Fibroblast of the aortic adventitia (primary cell): ENCODE data around the gene GAPT. TPM values are rescaled to one million over a fixed set of nuclear protein-coding genes. Genes with fewer than 3 reads are reported as not detected.

Source experiments
- DNase-seq: peaks from one replicate; pipeline ENCODE4 v3.0.0-alpha.2; 2010; ENCODE audit warnings: low read depth
- H3K4me3 ChIP-seq: 2 replicates; pipeline ENCODE4 v1.5.1; 2011; ENCODE audit warnings: low read depth, mild to moderate bottlenecking, control low read depth, low read length, moderate library complexity
- total RNA-seq: library from RNA; depleted of rRNA; stranded (reverse); fragments of >200 nt; gene quantifications from 2 replicates; pipeline ENCODE4 v1.2.3, GENCODE V29; 2012; ENCODE audit warnings: low replicate concordance
- TF ChIP-seq, protein P1 (sequence below): IDR thresholded peaks from 2 replicates; pipeline ENCODE4 v1.5.1; 2011; ENCODE audit warnings: mild to moderate bottlenecking, low read length, control low read depth, inconsistent platforms; ENCODE audit not compliant: insufficient read depth

GAPT gene
- total RNA-seq, 1 donor = not detected

DNA sequence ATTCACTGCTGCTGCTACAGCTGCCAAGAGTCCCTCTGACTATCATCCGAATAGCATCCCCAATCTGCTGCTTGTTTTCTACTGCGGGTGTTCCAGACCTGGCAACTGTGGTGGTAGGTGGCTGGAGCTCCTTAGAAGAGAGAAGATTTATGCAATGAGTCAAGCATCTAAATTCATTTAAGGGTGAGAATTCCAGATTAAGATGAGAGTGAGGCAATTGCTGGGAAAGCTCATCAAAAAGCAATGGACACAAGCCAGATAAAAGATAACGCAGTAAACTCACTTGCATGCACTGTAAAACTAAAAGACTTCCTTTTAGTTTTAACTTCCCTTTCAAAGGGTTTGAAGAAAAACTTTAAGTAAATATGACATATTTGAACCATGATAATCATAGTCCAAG lies 35.2 kb upstream of the GAPT start:
- TF ChIP-seq, protein P1, sequence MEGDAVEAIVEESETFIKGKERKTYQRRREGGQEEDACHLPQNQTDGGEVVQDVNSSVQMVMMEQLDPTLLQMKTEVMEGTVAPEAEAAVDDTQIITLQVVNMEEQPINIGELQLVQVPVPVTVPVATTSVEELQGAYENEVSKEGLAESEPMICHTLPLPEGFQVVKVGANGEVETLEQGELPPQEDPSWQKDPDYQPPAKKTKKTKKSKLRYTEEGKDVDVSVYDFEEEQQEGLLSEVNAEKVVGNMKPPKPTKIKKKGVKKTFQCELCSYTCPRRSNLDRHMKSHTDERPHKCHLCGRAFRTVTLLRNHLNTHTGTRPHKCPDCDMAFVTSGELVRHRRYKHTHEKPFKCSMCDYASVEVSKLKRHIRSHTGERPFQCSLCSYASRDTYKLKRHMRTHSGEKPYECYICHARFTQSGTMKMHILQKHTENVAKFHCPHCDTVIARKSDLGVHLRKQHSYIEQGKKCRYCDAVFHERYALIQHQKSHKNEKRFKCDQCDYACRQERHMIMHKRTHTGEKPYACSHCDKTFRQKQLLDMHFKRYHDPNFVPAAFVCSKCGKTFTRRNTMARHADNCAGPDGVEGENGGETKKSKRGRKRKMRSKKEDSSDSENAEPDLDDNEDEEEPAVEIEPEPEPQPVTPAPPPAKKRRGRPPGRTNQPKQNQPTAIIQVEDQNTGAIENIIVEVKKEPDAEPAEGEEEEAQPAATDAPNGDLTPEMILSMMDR = no peak
- peak overlapping the region; percentile 83 for H3K4me3 ChIP-seq
- DNase-seq = peak; percentile 65

DNA sequence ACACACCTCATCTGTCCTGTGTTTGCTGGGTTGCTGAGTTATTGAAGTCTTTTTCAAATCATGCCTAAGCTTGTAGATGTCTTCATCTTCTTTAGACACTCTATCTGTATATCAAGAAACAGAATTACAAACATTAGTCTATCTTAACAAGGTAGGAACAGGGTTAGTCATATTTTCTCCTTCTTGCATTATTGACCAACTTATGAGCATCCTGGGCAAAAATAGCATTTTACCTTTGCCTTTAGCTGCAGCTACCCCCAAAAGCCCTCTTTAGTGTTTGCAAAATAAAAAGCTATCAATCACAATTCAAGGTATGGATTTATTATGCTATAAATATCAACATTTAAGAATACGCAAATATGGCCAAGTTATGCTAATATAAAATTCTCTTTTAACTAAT lies 34.7 kb upstream of the GAPT start:
- H3K4me3 ChIP-seq = peak overlapping the region; percentile 83
- TF ChIP-seq, protein P1 = no peak
- DNase-seq = no peak

DNA sequence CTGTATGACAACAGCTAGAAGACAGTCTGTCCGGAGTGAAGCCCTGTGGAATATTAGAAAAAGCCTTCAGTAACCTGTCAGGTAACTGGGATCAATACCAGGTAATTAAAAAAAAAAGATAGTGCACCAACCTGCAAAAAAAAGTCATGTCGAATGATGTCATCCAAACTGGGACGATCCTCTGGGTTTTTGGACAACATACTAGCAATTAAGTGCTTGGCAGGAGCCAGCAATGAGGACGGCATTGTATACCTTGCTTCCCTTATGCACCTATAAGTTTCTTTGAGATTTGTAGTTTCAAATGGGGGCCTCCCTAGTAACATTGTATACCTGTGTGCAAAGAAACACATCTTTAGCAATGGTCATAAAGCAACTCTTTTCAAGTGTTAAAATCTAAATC lies 34.2 kb upstream of the GAPT start:
- TF ChIP-seq, protein P1 = no peak
- peak; percentile 64 for DNase-seq
- H3K4me3 ChIP-seq = peak overlapping the region; percentile 83

DNA sequence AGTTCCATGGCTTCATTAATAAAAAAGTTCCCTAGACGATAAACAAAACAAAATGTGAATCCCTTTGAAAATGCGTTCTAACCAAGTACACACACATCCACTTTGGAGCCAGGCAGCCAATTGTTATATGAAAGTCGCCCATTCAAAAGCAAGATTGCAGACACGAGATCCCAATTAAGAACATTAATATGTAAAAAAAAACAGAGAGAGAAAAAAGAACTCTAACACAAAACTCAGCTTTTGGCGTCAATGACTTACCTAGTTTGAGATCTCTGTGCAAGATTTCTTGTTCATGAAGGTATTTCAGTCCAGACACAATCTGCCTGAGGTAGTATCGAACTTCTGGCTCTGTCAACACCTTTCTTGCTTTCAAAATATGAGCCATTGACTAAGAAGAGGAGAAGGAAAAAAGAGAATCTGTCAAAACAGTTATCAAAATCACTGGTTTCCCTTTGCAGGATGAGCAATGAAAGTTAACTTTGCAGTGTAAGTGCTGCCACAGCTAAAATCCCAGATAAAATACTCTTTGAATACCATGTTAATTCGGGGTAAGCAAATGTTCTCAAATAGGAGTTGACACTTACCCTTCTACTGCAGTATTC lies 33.0 kb upstream of the GAPT start:
- H3K4me3 ChIP-seq = peak overlapping the region; percentile 83
- TF ChIP-seq, protein P1 = no peak
- DNase-seq = peak; percentile 48

DNA sequence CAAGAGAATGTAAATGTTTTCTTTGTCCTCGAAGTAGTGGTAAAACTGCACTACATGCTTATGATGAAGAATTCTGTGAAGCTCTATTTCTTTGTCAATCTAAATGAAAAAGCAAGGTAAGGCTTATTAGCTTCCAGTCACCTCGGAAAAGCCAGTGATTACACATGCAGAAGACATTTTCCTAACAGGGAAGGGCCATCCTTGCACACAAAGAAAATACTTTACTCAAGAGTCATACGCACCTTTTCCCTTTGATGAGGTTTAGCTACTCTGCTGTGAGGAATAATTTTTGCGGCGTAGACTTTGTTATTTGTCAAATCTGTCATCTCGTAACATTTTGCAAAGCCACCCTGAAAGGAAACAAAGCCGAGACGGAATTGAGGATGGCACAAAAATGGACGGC lies 32.5 kb upstream of the GAPT start:
- TF ChIP-seq, protein P1 = no peak
- peak overlapping the region; percentile 83 for H3K4me3 ChIP-seq
- DNase-seq = peak; percentile 57

DNA sequence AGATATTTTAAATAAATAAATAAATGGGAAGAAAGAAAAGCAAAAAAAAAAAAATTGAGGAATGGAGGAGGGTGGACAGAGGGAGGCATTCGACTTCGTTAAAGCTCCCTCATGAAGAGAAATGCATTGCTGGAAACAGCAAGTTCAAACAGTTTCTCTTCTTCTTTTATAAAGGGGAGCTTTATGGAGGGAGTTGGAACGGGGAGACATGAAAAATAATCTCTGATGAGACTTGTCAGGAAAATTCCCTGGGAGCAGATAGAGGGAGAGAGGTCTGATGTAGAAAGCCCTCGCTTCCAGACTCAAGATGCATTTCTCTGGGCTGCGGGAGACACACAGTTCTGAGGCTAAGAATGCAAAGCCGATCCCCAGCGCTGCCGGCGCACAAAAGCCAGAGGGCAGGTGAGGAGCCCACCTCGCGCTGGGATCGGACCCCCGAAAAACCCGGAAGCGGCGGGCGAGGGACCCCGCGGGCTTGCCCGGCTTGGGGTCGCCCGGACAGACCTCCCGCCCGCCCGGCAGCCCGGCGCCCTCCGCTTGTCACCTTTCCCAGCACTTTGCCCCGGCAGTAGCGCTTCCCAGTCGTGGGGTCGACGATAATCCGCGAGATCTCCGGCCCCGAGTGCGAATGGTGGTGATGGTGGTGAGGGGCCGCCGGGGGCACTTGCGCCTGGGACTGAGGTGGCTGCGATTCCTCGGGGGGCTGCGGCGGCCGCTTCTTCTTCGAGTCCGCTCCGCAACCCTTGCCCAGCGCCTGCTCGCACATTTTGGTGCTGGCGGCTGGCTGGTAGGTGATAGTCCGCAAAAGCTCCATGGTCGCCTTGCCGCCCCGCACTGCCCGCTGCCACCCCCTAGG lies 31.9 kb upstream of the GAPT start:
- TF ChIP-seq, protein P1 = no peak
- H3K4me3 ChIP-seq = peak overlapping the region; percentile 83
- DNase-seq = peak; percentile 65
